GM12873 (cell line): Measurements from ENCODE around the gene THSD4.

Experiments used
- CTCF ChIP-seq: IDR thresholded peaks from 2 replicates; pipeline ENCODE4 v1.5.1; 2012; ENCODE audit warnings: low read depth, mild to moderate bottlenecking, moderate library complexity, low read length, control low read depth; ENCODE audit not compliant: insufficient read depth; ENCODE audit errors: missing control alignments

Gene THSD4

GRCh38 chr15:71116366-71116765 is 1.1 kb downstream of the THSD4 start:
- TF ChIP-seq CTCF: no peak

- no peak for TF ChIP-seq CTCF
Observed at GRCh38 chr15:71116942-71117341, 1.7 kb downstream of the THSD4 start.

GRCh38 chr15:71117714-71118305 is 2.5 kb downstream of the THSD4 start:
- TF ChIP-seq CTCF: no peak

GRCh38 chr15:71118345-71118744 is 3.1 kb downstream of the THSD4 start:
- TF ChIP-seq CTCF: no peak

- TF ChIP-seq CTCF: no peak
Observed at GRCh38 chr15:71118881-71119632, 3.8 kb downstream of the THSD4 start.

GRCh38 chr15:71120428-71120944 is 5.2 kb downstream of the THSD4 start:
- TF ChIP-seq CTCF: no peak

GRCh38 chr15:71121442-71121841 is 6.2 kb downstream of the THSD4 start:
- no peak for TF ChIP-seq CTCF
